NCI-H1417 (cell line): ENCODE data around the gene NTNG1.
A peak's percentile ranks its signal among the peaks of the same experiment; 100 is the strongest.
"Not testable (repeated sequence)": the region's sequence is repeated elsewhere in the genome, so short reads cannot be mapped to it uniquely, and the experiment has no call there.

ENCODE experiments used
- DNase-seq, 3 experiments: peaks; one replicate each; lab custom pipeline; 2025; lab: John Stamatoyannopoulos, UW

NTNG1 gene

DNA sequence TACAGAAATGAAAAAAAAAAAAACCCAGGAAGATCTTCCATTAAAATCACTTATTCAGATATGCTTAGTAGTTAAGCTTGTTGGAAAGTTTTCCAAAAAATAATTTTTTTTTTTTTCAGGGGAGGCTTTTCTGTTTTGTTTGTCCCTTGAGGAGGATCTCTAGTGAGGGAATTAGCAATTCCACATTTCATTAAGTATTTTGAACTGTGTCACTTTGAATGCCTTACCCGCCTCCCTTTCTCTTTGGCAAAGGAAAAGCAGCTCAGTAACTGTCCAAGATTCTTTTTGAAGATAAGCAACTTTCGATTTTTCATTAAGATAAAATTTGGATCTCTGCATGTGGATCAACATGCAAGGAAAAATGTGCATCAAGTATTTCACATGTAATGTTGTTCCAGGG lies 1.8 kb downstream of the NTNG1 start:
- DNase-seq, result no peak

DNA sequence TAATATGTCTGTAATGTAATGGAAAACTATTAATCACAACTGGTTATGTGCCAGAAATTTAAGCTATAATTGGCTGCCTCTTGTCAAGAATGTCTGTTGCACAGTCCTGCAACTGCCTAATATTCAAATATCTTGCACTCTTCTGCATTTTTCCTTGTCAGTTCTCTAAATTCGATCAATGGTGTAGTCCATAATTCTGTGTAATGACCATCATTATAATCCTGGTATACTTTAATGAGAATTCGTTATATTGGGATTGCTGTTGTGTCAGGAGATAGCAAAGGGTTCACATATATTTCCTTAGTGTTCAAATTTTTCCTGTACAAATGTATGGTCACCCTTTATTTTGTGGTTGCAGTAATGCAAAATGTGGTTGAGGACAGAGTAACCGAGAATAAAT lies 4.8 kb downstream of the NTNG1 start:
- peak in 1 of 3 experiments; percentile 53 for DNase-seq

DNA sequence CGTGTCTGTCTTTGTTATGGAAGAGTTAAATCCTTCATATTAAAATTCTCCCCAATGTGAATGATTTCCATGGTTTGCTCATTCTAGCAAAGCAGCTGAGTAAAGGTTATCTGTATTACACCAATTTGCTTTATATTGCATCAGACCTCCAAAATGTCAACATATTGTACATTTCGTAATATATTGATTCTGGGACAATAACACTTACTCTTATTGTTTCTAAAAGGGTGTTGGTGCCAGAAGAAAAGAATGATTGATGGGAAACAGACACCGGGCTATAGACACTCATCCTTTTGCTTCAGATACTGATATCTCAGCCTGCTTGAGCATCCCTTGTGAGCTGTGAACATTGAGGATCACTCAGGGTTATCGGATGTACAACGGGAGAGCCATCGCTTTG lies 7.0 kb downstream of the NTNG1 start:
- no peak for DNase-seq

DNA sequence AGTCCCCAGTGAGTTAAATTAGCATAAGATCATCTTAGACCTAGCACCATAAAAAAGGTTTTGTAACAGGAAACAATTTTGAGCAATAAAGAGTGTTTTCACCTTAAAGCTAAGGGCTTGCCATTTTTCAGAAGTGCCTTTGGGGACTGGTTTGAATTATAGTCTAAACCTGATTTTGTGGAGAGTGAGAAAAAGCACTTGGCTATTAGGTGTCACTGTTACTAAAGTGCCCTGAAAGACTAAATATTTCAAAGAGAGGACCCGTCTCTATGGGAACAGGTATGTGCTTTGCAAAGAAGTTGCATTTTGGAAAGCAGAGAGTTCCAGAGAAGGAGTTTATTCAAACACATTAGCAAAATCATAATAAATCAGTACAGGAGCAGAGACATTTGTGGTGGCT lies 9.1 kb downstream of the NTNG1 start:
- peak in 1 of 3 experiments; percentile 20 for DNase-seq

DNA sequence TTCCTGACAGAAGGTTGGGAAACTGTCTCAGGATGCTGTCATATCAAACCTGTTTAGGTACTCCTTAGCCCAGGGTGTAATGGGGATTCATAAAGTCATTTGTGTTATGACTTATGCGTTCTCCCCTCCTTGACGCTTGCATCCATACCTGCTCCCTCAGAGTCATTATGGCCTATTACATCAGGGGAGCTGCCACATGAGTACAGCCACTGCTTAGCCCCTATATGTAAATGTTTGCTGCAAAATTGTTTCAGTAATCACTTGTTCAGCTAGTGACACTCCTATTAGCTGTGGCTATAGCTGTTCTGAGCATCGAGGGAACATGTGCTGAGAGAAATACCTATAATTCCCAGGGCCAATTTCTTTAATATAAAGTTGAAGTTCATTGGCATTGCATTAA lies 10.5 kb downstream of the NTNG1 start:
- DNase-seq, result no peak

DNA sequence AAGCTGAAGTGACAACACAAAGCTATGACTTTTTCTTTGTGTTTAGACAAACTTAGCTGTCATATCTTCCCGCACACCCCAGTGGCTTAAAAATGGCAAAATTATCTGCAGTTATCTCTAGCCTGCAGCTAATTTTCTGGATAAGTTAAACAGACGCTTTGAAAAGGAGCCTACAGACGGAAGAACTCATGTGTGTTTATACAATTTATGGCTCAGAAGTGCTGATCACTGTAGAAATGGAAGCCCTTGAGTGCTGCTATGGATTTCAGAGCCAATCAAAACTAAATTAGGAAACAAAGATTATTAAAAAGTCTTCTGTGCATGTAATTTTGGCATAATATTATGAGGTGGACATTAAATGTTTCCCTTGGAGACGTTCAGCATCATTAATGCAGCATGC lies 11.6 kb downstream of the NTNG1 start:
- peak in 1 of 3 experiments; percentile 56 for DNase-seq

DNA sequence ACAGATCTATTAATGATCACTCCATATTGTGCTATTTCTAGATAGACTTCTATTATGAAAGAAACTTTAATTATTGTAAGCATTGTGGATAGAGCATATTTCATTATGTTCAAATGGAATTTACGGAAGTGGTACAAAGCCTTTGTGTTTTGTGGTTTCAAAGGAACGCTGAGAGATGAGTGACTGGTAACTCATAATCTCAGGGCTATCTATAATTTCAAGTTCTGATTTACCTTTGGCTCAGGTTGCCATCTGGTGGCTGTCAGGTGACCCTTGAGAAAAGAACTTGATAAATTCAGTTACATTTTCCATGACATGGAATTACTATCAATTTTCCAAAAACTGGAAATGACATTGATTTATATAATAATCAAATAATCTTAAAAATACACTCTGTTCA lies 12.2 kb downstream of the NTNG1 start:
- peak in 1 of 3 experiments; percentile 49 for DNase-seq

DNA sequence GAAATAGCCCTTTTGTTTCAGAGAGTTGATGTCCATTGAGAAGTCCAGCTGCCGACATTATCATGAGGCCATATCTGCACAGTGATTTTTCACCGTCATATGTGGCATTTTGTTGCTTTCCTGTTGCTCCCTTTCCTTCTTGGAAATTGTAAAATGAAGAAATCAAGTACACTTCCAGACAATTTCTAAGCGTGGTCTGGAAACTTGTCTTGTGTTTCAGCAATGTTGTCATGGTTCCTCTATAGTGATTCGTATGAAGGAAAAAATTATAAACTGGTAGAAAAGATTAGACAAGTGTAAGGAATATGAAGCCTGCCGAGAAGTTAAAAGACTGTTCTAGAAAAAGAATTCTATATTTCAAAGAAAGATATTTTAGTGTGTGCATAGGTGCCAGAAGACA lies 17.7 kb downstream of the NTNG1 start:
- no peak for DNase-seq

DNA sequence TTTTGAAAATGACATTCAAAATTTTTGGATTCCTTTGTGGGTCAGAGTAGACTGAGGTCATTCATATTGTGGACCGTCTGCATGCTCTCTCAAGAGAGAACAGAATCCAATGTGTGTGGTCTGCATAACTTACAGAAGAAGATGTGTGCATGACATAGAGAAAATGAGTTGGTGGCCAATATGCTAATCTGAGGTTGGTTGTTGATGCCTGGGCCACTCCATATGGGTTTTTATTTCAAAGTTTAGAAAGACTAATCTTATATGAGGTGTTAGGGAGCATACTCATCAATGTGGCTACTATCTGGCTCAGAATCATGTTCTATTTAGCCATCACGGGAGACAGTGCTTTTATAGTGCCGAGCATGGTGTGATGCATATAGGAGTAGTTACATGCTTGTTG lies 18.2 kb downstream of the NTNG1 start:
- DNase-seq, result no peak

DNA sequence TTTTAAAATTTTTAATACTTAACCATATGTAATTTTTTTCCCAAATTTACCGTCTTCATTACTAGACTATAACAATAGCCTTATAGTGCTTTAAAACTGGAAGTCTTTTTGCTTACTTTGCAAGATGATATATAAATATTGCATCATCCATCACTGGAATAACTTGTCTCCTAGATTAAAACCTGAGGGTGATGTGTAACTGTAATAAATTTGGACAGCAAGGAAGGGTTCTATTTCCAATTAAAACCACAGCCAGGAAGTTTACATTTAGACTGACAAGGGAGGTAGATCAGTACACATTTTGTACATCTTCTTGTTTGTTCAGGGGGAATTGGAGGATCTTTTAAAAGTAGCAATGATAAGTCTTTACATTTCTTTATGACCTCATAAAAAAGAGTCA lies 21.9 kb downstream of the NTNG1 start:
- DNase-seq, result no peak

DNA sequence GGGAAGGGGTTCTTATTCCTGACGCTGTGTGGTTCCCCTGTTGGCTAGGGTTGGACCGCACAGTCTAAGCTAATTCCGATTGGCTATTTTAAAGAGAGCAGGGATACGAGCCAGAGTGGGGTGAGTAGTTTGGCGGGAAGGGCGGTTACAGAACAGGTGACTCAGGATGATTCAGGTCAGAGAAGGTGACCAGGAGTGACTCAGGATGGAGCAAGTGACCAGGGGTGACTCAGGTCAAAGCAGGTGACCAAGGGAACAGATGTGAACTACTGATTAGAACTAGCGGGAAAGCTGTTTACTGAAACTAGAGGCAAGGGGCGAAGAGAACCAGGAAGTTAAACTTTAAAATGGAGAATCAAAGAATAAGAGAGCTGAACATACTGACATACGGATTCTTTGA lies 24.1 kb downstream of the NTNG1 start:
- not testable (repeated sequence) for DNase-seq

DNA sequence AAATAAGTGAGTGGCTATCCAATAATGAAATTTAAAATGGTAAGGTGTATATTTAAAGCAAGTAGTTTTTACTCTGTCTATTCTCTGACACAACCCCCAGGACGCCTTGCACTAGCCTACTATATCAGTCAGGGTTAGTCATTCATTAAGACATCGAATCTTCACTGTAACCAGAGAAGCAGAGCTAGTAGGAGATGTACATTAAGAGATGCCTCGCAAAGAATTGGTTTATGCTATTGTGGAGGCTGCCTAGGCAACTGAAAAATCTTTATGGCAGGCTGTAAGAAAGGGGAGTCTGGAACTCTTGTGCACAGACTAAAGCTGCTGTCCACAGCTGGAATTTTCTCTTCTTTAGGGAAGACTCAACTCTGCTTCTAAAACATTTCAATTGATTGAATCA lies 28.8 kb downstream of the NTNG1 start:
- DNase-seq, result no peak

DNA sequence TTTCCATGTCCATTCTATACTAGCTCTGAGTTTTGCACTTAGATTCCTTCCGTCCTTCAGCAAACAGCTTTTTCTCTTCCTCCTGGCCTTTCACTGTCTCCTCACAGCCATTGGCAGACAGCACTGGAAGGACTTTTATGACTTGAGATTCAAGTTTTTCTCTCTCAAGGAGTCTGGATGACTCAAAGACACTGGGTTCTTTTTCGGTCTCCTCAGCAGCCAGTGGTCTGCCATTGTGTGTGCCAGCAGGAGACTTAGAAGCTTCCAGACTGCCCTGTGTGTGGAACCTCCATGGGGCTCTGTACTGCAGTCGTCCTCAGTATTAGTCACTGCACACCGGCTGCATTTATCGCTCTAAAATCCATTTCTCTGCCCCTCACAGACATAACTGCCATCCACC lies 30.5 kb downstream of the NTNG1 start:
- DNase-seq, result no peak

DNA sequence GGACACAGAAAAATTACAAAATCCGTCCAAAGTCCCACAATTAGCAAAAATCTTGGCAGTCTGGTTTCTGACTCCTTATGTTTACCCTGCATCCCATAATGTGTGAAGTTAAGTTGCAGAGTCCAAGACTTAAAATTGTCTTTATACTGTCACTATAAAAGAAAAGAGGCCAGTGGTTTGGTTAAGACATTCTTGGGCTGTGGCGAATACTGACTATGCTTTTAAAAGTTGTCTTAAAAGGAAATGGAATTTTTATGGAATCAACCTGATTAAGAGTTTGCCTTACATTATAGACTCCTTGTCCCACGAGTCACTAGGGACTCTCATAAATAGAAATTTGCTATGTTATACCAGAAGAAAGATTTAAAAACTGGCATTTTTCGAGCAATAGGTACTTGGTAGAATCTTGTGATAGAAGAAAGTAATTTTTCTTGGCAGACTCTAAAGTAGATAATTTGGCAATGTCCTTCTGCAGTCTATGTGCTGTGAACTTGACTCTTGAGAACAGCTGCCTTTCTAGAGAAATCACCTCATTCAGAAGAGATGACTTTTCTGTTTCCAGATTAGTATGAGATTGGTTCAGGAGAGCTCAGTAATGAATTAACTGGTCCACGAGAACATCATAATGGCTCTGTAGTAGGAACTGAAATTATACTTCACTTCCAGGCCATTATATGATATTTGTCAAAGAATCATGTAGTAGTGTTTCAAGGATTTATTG lies 31.8 kb downstream of the NTNG1 start:
- DNase-seq, result no peak

DNA sequence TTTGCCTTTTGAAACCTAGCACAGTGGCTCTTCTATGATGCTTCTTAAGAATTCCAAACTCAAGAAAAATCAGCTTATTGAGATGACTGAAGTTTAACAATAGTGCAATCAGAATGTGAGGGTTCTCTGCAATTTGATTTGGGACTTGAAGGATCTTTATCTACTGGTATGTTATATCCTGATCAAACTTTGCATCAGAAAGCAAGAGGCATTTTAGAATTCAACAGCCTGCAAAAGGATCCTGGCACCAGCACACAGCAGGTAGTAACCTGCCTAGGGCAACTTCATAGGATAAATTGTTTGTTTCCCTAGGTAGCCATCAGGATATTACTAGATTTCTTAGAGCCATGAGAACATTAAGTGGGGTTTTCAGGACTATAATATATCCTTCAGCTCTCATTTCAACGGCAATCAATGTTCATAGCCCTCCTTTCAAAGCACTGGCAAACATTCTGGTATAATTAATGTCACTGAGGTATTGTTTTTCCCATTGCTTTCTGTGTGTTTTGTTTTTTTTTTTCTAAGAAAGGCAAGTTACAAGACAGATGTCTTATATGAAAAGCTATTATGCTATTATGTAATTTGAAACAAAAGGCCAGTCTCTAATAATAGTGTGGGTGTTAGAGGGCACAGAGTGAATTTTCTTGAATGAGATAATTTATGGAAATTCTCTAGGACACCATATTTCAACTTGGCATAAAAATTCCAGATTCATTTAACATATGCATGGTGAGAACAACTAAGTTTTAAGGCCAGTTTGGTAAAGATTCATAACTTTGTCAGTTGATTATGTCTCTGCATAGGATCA lies 34.5 kb downstream of the NTNG1 start:
- peak in 2 of 3 experiments; percentile 70 to 96 for DNase-seq

DNA sequence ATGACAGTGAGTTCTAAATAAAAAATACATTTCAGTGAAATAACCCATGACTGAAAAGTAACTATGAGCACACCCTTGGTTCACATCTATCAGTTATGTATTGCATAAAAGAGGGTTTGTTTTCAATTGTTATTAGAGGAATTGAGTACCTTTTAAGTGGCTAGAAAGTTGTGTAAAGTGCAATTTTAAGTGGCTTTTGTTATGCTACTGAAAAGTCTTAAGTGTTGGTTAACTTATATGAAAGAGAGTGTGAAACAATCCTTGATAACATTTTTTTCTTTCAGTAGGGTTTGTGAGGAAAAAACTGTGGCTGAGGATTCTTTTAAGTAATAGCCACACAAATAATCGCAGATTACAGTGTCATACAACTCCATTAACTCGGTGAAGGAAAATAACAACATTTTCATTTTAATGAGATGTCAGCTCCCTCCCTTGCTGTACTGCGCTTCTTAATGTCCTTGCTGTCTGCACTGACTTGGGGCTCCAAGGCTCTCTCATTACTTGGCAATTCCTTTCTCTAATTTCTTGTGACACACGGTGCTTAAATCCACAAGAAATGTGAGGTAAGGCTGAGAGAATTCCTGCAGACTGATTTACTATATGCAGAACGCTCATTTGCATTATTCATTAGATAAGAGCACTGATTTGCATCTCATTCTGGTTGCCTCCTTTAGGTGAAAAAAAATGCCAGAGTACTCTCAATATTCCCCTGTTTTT lies 40.6 kb downstream of the NTNG1 start:
- DNase-seq, result no peak

DNA sequence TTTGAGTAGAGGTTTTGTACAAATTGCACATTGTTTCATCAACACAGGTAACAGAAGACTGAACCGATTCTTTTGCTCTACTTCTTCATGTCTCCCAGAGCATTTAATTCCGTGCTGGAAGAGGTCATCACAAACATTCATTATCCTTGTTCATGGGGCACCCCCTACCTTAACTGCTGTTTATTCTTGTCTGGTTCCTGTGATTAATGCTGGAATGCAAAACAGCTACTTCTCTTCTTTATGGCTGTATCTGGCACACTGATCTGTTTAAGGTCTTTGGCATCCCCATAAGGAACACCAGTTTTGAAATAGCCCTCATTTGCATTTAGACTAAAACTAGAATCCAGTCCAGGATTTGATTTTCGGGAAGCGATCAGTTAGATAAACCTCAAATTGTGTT lies 42.2 kb downstream of the NTNG1 start:
- DNase-seq, result peak in 1 of 3 experiments; percentile 20

DNA sequence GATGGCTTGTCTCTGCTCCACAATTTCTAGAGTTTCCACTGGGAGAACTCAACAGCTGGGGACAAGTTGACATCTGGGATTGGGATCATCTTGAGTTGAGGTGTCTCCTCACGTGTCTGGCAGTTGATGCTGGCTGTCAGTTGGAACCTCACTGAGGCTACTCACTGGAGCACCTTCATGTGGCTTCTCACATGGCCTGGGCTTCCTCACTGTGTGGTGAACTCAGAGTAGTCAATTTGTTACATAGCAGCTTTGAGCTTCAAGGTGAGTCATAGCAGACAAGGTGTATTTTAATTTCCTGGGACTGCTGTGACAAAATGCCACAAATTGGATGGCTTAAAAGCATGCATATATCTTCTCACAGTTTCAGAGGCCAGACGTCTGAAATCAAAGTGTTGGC lies 44.0 kb downstream of the NTNG1 start:
- no peak for DNase-seq

DNA sequence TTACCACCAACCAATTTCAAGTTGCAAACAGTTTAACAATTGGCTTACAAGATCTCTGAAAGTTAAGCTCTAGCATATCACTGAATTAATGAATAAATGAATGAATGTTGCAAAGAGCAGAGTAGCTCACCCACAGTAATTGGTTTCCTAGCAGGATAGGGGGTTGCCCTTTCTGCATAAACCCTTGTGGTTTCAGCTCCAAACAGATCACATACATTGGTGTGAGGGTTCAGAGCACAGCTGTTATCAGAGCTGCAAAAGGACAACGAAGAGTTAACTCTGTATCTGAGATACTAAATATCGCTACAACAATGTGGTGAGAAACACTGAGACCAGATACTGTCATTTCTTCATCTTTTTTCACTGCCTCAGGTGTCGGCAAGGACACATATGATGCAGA lies 46.6 kb downstream of the NTNG1 start:
- no peak for DNase-seq

DNA sequence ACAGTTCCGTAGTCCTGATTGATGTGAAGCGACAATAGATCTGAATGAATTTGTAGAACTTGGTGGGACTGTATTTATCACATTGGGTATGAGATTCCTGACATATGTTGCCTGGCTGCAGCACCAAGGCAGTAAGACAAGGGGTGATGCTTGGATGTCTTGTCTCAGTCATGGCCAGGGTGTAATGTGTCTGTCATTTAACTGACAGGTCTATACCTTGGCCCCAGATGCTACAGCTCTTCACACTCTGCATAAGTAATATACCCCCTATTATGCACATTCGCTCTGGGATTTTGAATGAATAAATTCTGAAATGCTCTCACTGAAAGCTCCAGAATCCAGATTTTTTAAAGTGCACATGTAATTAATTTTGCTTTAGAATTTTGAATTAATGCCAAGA lies 47.3 kb downstream of the NTNG1 start:
- no peak for DNase-seq

DNA sequence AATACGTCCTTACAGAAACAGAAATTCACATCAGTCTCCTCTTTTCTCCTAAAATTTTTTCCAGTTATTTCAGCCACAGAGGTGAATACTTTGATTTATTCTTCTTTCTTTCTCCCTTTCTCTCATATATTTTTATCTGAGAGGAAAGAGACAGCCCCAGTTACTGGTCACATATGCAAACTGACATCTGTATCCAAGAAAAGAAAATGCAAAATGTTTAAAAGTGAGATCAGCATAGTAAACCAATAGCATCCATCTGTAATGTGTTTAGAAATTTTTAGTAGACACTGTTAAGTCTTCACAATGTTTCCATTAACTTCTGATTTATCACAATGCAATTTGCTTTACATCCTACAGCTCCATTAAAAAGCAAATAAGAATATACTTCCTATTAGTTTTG lies 53.5 kb downstream of the NTNG1 start:
- no peak for DNase-seq

DNA sequence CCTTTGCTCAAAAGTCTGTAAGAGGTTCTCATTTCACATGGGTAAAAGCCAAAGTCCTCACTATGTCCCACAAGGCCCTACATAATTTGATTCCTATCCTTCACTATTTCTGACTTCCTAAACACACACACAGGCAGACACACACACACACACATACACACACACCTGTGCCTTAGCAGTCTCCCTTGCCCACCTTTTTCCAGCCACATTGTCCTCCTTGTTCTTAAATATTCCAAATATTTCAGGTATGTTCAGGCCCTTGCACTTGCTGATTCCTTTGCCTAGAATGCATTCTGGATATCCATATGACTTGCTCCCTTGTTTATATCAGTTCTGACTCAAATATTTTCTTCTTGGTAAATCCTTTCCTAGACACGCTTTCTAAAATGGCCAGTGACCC lies 54.6 kb downstream of the NTNG1 start:
- no peak for DNase-seq
